Measurements from ENCODE around the gene PLA2G4F.

Gene PLA2G4F

GRCh38 chr15:42138968-42139386 is 17.5 kb downstream of the PLA2G4F start:
- 46% methylated on average over 3 of the region's 3 CpGs for WGBS
- H3K4me2 ChIP-seq (ENCODE audit: low read length, poor library complexity, severe bottlenecking): no peak overlapping the region

GRCh38 chr15:42138411-42138810 is 18.0 kb downstream of the PLA2G4F start:
- no peak overlapping the region for H2AK5ac ChIP-seq (ENCODE audit: low read length, severe bottlenecking)
- H3K4me1 ChIP-seq (ENCODE audit: control insufficient read depth, insufficient read depth, low read depth, low read length): peaks cover 3% of the 10 kb centered on the region
- H3K18ac ChIP-seq (ENCODE audit: low read depth in 1 of 2, low read length in 2 of 2): no peak overlapping the region
- H3K9ac ChIP-seq (ENCODE audit: low read length): no peak overlapping the region
- H3K27ac ChIP-seq (ENCODE audit: low read length, poor library complexity, severe bottlenecking): no peak overlapping the region
- no peak overlapping the region for H3K23ac ChIP-seq (ENCODE audit: low read length in 2 of 2)
- H3K79me1 ChIP-seq (replicated peaks; ENCODE audit: low read length, poor library complexity, severe bottlenecking): no peaks in the 10 kb centered on the region
- H4K8ac ChIP-seq (ENCODE audit: low read length): no peak overlapping the region
- H2BK15ac ChIP-seq (ENCODE audit: low read depth, poor library complexity, severe bottlenecking): no peak overlapping the region
- H2AFZ ChIP-seq (ENCODE audit: low read depth, low read length): no peak overlapping the region
- H3K14ac ChIP-seq (ENCODE audit: low read length in 2 of 2): no peak overlapping the region
- H3K4me3 ChIP-seq (ENCODE audit: insufficient read depth in 1 of 2, low read depth in 1 of 2, low read length in 2 of 2): no peak overlapping the region
- no peak overlapping the region for H4K91ac ChIP-seq (ENCODE audit: low read length)
- no peaks in the 10 kb centered on the region for H3K36me3 ChIP-seq (ENCODE audit: control insufficient read depth in 1 of 2, insufficient read depth in 2 of 2, low read depth in 1 of 2, low read length in 2 of 2)
- H3K9me3 ChIP-seq (ENCODE audit: control insufficient read depth, low read length): no peaks in the 10 kb centered on the region
- H3K4me2 ChIP-seq (ENCODE audit: low read length, poor library complexity, severe bottlenecking): no peak overlapping the region
- H2BK120ac ChIP-seq (ENCODE audit: low read depth, low read length): no peak overlapping the region
- DNase-seq: no peak
- WGBS: 74% methylated on average over 4 of the region's 4 CpGs
- no peak overlapping the region for H2BK5ac ChIP-seq (ENCODE audit: low read depth, low read length, poor library complexity, severe bottlenecking)
- peaks cover 49 to 62% of the 10 kb centered on the region in 2 experiments for H3K27me3 ChIP-seq (ENCODE audit: control insufficient read depth in 1 of 2, insufficient read depth in 1 of 2, low read length in 2 of 2)
- no peak overlapping the region for H3K4ac ChIP-seq (ENCODE audit: low read depth in 1 of 2, low read length in 2 of 2)
- H2BK12ac ChIP-seq (ENCODE audit: low read length in 2 of 2): no peak overlapping the region

More at GRCh38 chr15:42138968-42139386, 17.5 kb downstream of the PLA2G4F start:
- peaks cover under 1% of the 10 kb centered on the region for H3K4me1 ChIP-seq (ENCODE audit: control insufficient read depth, insufficient read depth, low read depth, low read length)
- no peak overlapping the region for H3K18ac ChIP-seq (ENCODE audit: low read depth in 1 of 2, low read length in 2 of 2)
- no peak overlapping the region for H3K27ac ChIP-seq (ENCODE audit: low read length, poor library complexity, severe bottlenecking)
- no peak overlapping the region for H4K8ac ChIP-seq (ENCODE audit: low read length)
- H3K79me1 ChIP-seq (replicated peaks; ENCODE audit: low read length, poor library complexity, severe bottlenecking): no peaks in the 10 kb centered on the region
- H3K23ac ChIP-seq (ENCODE audit: low read length in 2 of 2): no peak overlapping the region
- no peak overlapping the region for H4K91ac ChIP-seq (ENCODE audit: low read length)
- H2BK12ac ChIP-seq (ENCODE audit: low read length in 2 of 2): no peak overlapping the region
- H2AK5ac ChIP-seq (ENCODE audit: low read length, severe bottlenecking): no peak overlapping the region
- no peak overlapping the region for H2BK15ac ChIP-seq (ENCODE audit: low read depth, poor library complexity, severe bottlenecking)
- H3K14ac ChIP-seq (ENCODE audit: low read length in 2 of 2): no peak overlapping the region
- H2AFZ ChIP-seq (ENCODE audit: low read depth, low read length): no peak overlapping the region
- H3K9me3 ChIP-seq (ENCODE audit: control insufficient read depth, low read length): no peaks in the 10 kb centered on the region
- DNase-seq: no peak
- no peak overlapping the region for H3K4ac ChIP-seq (ENCODE audit: low read depth in 1 of 2, low read length in 2 of 2)
- no peak overlapping the region for H3K4me3 ChIP-seq (ENCODE audit: insufficient read depth in 1 of 2, low read depth in 1 of 2, low read length in 2 of 2)
- no peak overlapping the region for H2BK5ac ChIP-seq (ENCODE audit: low read depth, low read length, poor library complexity, severe bottlenecking)
- peaks cover 55 to 67% of the 10 kb centered on the region in 2 experiments for H3K27me3 ChIP-seq (ENCODE audit: control insufficient read depth in 1 of 2, insufficient read depth in 1 of 2, low read length in 2 of 2)
- H2BK120ac ChIP-seq (ENCODE audit: low read depth, low read length): no peak overlapping the region
- no peaks in the 10 kb centered on the region for H3K36me3 ChIP-seq (ENCODE audit: control insufficient read depth in 1 of 2, insufficient read depth in 2 of 2, low read depth in 1 of 2, low read length in 2 of 2)
- H3K9ac ChIP-seq (ENCODE audit: low read length): no peak overlapping the region

GRCh38 chr15:42137461-42138261 is 18.8 kb downstream of the PLA2G4F start:
- H3K36me3 ChIP-seq (ENCODE audit: control insufficient read depth in 1 of 2, insufficient read depth in 2 of 2, low read depth in 1 of 2, low read length in 2 of 2): no peaks in the 10 kb centered on the region
- no peak overlapping the region for H2BK12ac ChIP-seq (ENCODE audit: low read length in 2 of 2)
- H3K4me2 ChIP-seq (ENCODE audit: low read length, poor library complexity, severe bottlenecking): no peak overlapping the region
- peaks cover 3% of the 10 kb centered on the region for H3K4me1 ChIP-seq (ENCODE audit: control insufficient read depth, insufficient read depth, low read depth, low read length)
- H2AK5ac ChIP-seq (ENCODE audit: low read length, severe bottlenecking): no peak overlapping the region
- H3K27me3 ChIP-seq (ENCODE audit: control insufficient read depth in 1 of 2, insufficient read depth in 1 of 2, low read length in 2 of 2): peaks cover 46 to 64% of the 10 kb centered on the region in 2 experiments
- no peak overlapping the region for H2AFZ ChIP-seq (ENCODE audit: low read depth, low read length)
- H2BK5ac ChIP-seq (ENCODE audit: low read depth, low read length, poor library complexity, severe bottlenecking): no peak overlapping the region
- H4K8ac ChIP-seq (ENCODE audit: low read length): no peak overlapping the region
- no peaks in the 10 kb centered on the region for H3K9me3 ChIP-seq (ENCODE audit: control insufficient read depth, low read length)
- no peak overlapping the region for H3K27ac ChIP-seq (ENCODE audit: low read length, poor library complexity, severe bottlenecking)
- no peak overlapping the region for H3K23ac ChIP-seq (ENCODE audit: low read length in 2 of 2)
- no peak overlapping the region for H3K4me3 ChIP-seq (ENCODE audit: insufficient read depth in 1 of 2, low read depth in 1 of 2, low read length in 2 of 2)
- no peak overlapping the region for H4K91ac ChIP-seq (ENCODE audit: low read length)
- no peak overlapping the region for H3K18ac ChIP-seq (ENCODE audit: low read depth in 1 of 2, low read length in 2 of 2)
- peak; percentile 63 for DNase-seq
- no peak overlapping the region for H3K9ac ChIP-seq (ENCODE audit: low read length)
- H3K4ac ChIP-seq (ENCODE audit: low read depth in 1 of 2, low read length in 2 of 2): no peak overlapping the region
- no peak overlapping the region for H2BK15ac ChIP-seq (ENCODE audit: low read depth, poor library complexity, severe bottlenecking)
- 60% methylated on average over 8 of the region's 11 CpGs for WGBS
- no peaks in the 10 kb centered on the region for H3K79me1 ChIP-seq (replicated peaks; ENCODE audit: low read length, poor library complexity, severe bottlenecking)
- no peak overlapping the region for H3K14ac ChIP-seq (ENCODE audit: low read length in 2 of 2)
- no peak overlapping the region for H2BK120ac ChIP-seq (ENCODE audit: low read depth, low read length)

- Histone ChIP-seq H3K23ac (ENCODE audit: low read length in 2 of 2) (no peak overlapping the region), H3K4me3 (ENCODE audit: insufficient read depth in 1 of 2, low read depth in 1 of 2, low read length in 2 of 2) (no peak overlapping the region), H3K36me3 (ENCODE audit: control insufficient read depth in 1 of 2, insufficient read depth in 2 of 2, low read depth in 1 of 2, low read length in 2 of 2) (no peaks in the 10 kb centered on the region), H2AK5ac (ENCODE audit: low read length, severe bottlenecking) (no peak overlapping the region), H3K27ac (ENCODE audit: low read length, poor library complexity, severe bottlenecking) (no peak overlapping the region), H3K4ac (ENCODE audit: low read depth in 1 of 2, low read length in 2 of 2) (no peak overlapping the region), H2BK12ac (ENCODE audit: low read length in 2 of 2) (no peak overlapping the region), H3K4me2 (ENCODE audit: low read length, poor library complexity, severe bottlenecking) (no peak overlapping the region), H2BK15ac (ENCODE audit: low read depth, poor library complexity, severe bottlenecking) (no peak overlapping the region), H3K27me3 (ENCODE audit: control insufficient read depth in 1 of 2, insufficient read depth in 1 of 2, low read length in 2 of 2) (peaks cover 41 to 64% of the 10 kb centered on the region in 2 experiments), H3K14ac (ENCODE audit: low read length in 2 of 2) (no peak overlapping the region), H4K8ac (ENCODE audit: low read length) (no peak overlapping the region), H3K4me1 (ENCODE audit: control insufficient read depth, insufficient read depth, low read depth, low read length) (peaks cover 8% of the 10 kb centered on the region), H4K91ac (ENCODE audit: low read length) (no peak overlapping the region), H2BK120ac (ENCODE audit: low read depth, low read length) (no peak overlapping the region), H3K18ac (ENCODE audit: low read depth in 1 of 2, low read length in 2 of 2) (no peak overlapping the region), H3K9me3 (ENCODE audit: control insufficient read depth, low read length) (no peaks in the 10 kb centered on the region), H3K9ac (ENCODE audit: low read length) (no peak overlapping the region), H3K79me1 (replicated peaks; ENCODE audit: low read length, poor library complexity, severe bottlenecking) (no peaks in the 10 kb centered on the region), H2BK5ac (ENCODE audit: low read depth, low read length, poor library complexity, severe bottlenecking) (no peak overlapping the region), H2AFZ (ENCODE audit: low read depth, low read length) (no peak overlapping the region)
- 84% methylated on average over 8 of the region's 11 CpGs for WGBS
- no peak for DNase-seq
These were observed 19.9 kb downstream of the PLA2G4F start for GRCh38 chr15:42136513-42136912.
